Measurements from ENCODE around the gene OSCP1.
"Not testable (repeated sequence)": the region's sequence is repeated elsewhere in the genome, so short reads cannot be mapped to it uniquely, and the experiment has no call there.

Gene OSCP1

GRCh38 chr1:36450270-36450918 is at the start of gene OSCP1:
TSS of gene OSCP1 (minus strand) at chr1:36450451. CDS start at chr1:36450369, 82 bp downstream.
- peak; percentile 88 for DNase-seq

GRCh38 chr1:36497207-36497606 is 47.0 kb upstream of the OSCP1 start:
- no peak for DNase-seq

DNA sequence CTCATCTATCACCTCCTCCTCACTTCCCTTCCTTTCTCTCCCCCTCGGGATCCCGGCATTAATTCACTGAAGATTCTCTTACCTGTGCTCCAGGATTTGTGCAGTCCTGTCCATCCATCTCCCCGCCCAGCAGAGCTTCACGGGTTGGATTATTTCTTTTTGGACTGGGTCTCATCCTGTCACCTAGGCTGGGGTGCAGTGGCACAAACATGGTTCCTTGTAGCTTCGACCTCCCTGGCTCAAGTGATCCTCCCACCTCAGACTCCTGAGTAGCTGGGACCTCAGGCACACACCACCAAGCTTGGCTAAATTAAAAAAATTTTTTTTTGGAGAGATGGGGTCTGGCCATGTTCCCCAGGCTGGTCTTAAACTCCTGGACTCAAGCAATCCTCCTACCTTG is 44.7 kb upstream of the OSCP1 start:
- DNase-seq = no peak

DNA sequence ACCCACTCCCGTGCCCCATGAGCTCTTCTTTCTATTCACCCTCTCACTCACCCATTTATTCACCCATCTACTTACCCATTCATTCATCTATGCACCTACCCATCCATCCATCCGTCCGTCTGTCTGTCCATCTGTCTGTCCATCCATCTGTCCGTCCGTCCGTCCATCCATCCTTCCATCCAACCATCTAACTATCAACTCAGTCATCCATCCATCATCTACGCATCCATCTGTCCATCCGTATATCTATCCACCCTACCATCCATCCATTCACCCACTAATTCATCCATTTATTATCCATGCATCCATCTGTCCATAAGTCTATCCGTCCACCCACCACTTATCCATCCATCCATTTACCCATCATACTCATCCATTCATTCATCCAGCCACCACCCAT is 43.3 kb upstream of the OSCP1 start:
- no peak for DNase-seq

GRCh38 chr1:36492491-36492890 is 42.2 kb upstream of the OSCP1 start:
- no peak for DNase-seq

DNA sequence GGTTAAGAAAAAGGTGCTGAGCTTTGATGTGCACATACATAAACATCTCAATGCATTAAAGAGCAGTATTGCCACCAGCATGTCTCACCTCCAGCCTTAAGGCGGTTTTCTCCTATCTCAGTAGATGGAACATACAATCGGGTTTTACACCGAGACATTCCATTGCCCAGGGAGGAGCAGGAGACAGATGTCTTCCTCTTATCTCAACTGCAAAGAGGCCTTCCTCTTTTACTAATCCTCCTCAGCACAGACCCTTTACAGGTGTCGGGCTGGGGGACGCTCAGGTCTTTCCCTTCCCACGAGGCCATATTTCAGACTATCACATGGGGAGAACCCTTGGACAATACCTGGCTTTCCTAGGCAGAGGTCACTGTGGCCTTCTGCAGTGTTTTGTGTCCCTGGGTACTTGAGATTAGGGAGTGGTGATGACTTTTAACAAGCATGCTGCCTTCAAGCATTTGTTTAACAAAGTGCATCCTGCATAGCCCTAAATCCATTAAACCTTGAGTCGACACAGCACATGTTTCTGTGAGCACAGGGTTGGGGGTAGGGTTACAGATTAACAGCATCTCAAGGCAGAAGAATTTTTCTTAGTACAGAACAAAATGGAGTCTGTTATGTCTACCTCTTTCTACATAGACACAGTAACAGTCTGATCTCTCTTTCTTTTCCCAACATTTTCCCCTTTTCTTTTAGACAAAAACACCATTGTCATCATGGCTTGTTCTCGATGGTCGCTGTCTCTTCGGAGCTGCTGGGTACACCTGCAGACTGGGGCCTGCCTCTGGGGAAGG is 39.2 kb upstream of the OSCP1 start:
- DNase-seq = not testable (repeated sequence)

DNA sequence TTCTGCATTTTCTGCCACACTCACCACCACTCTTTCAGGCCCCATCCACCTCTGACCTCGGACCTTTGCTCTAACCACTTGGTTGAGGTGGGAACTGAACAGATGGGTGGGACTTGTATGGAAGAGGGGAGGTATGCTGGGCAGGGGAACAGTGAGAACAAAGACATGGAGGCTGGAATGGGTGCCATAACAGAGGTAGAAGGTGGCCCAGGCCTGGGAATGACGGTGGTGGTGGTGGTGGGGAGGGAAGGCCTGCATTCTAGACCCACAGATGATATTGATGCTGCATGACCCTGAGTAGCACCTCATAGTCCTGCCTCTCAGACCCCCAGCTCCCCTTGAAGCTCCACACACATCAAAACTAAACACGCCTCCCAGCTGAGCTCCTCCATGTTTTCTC is 37.7 kb upstream of the OSCP1 start:
- no peak for DNase-seq

DNA sequence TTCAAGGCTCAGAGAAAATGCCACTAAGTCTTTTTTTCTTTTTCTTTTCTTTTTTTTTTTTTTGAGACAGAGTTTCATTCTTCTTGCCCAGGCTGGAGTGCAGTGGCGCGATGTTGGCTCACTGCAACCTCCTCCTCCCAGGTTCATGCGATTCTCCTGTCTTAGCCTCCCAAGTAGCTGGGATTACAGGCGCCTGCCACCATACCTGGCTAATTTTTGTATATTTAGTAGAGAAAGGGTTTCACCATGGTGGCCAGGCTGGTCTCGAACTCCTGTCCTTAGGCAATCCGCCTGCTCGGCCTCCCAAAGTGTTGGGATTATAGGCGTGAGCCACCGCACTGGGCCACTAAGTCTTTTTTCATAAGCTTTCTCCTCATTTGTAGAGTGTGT is 37.1 kb upstream of the OSCP1 start:
- DNase-seq = not testable (repeated sequence)

DNA sequence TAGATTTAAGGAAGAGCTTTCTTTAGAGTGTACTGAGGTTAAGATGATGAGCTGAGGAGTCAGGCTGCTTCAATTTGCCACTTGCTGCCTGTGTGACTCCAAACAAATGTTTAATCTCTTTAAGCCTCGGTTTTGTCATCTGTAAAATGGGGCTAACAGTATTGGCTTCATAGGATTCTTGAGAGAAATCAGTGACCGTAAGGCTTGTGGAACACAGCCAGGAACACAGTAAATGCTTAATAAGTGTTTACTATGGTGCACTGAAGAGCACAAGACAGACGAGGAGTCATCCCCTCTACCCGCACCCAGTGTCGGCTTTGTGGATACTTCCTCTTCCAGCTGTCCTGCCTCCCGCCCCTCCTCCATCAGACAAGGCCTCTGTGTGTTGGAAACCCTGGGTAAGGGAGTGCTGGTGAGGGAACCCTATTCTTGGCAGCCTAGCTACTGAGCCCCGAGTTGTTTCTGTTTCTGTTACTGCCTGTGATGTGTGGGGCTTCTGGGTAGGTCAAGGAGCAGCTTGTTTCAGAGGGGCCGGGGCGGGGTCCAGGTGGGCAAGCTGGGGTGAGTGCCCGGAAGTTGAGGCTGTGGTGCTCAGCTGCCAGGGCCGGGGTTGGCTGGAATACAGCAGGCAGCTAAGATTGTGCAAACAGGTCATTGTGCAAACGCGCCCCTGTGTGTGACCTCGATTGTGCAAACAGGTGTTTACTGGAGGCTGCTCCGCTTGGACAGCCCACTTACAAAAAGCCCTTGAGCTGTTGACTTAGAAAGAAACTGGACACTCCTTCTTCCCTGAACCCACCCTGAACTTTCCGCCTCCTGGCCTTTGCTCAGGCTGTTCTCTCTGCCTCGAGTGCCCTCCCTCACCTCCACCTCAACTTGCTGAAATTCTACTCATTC is 36.4 kb upstream of the OSCP1 start:
- no peak for DNase-seq

- DNase-seq = no peak
Observed at GRCh38 chr1:36486093-36486438, 35.8 kb upstream of the OSCP1 start.

- DNase-seq = no peak
Observed at GRCh38 chr1:36484099-36484498, 33.8 kb upstream of the OSCP1 start.

DNA sequence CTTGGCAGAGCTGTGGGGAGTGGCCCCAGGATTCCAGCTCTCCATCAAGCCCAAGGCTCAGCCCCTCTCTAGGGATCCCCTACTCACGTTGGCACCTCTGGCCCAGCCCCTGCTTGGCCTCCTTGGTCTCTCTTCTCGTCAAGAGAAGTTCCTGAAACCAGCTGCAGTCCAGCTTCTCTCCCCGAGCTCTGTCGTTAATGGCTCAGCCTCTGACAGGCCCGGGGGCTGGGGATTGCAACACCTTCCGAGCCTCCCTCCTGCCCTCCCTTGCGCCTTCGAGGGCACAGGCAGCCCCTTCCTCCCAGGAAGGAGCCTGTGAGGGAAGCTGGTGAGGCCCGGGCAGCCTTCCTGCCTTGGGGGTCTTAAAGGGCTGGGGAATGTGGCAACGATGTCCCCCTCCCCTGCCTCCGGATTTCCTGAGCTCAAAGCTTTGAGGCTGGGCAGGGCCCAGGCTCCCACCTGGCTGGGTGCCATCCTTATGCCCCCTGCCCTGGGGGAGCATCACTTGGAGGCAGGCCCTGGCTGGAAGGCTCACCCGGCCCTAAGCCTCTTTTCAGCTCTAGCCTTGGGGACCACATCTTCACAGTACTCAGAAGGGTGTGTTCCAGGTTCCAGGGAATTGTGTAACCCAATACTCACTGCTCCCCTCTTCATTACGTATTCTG is 32.6 kb upstream of the OSCP1 start, which contains the start of gene CSF3R:
TSS of gene CSF3R (minus strand) at position 190 of the 665 bp plus-strand sequence. CDS start 3,417 bp downstream, outside the sequence.
- DNase-seq = no peak

DNA sequence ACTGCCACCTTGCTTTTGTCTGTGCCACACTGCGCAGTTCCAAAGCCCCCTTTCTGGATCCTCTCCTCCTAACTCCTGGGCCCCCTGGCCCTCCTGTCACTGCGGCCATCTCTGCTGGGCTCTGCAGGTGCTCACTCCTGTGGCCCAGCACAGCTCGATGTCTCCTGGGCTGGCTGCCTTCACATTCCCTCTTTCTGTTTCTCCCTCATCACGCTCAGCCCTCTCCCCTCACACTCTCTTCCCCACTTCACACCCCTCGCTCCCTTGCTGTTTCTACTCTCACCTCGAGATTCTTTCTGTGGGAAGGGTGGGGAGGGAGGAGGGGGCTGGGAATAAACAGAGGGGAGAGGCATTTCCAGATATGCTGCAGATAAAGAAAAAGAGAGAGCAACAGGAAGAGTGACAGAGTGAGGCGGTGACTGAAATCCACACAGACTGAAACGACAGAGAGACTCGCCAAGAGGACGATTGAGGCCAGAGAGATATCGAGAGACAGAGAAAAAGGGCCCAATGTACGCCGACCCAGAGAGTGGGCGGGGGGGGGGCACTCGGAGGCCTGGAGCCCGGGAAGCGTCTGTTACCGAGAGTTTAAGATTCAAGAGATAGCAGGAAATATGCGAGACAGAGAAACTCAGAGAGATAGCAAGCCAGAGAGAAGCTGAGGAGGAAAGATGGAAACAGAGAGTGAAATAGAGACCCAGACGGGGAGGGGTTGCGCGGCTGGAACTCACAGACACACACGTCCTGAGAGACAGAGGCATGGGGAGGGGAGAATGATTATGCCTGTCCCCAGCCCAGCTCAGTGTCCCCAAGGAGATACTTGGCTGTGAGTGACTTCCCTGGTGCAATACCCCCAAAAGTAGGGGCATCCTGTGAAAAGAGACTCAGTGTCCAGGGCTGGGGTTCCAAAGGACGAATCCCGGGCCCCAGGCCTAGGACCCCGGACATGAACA is 31.8 kb upstream of the OSCP1 start:
- no peak for DNase-seq

DNA sequence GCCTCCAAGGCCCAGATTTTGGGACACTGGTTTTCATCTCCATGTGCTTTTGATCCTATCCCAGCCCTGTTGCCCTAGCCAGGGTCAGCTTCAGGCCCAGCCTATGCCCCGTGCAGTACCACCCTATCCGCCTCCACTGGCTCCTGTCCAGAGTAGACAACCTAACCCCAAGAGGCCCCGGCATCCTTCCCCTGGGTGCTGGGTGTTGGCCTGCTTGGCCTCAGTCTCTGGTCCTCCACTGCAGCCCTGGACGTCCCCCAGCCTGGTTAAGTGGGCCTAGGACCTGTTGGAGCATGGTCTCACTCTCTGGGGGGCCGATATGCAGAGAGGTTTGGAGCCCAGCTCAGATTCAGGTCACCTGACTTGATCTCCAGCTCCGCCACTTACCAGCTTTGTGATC is 30.8 kb upstream of the OSCP1 start:
- DNase-seq = no peak

- DNase-seq = no peak
Observed at GRCh38 chr1:36480161-36480560, 29.9 kb upstream of the OSCP1 start.

DNA sequence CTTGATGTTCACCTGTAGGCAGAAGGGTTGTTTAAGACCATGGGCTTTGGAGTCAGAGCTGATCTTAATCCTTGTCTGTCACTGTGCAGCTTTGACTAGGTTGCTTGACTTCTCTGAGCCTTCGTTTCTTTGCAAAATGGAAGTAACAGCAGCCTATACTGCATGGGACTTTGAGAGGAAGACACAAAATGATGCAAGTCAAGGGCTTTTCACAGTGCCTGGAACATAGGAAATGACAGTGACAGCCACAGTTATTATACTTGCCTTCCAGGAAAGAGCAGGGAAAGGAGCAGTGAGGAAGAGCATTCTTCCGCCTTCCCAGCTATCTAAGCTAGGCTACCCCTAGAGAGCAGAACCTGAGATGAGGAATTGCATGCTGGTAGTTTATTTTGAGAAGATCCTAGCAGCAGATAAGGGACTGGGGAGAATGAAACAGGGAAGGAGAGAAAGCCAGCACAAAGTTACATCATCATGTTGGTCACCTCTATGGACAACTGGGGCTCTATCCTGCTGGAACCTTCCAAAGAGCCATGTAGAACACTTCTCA is 29.3 kb upstream of the OSCP1 start:
- DNase-seq = no peak

- DNase-seq = not testable (repeated sequence)
Observed at GRCh38 chr1:36477615-36478014, 27.4 kb upstream of the OSCP1 start.

- no peak for DNase-seq
Observed at GRCh38 chr1:36476945-36477344, 26.7 kb upstream of the OSCP1 start.

GRCh38 chr1:36475910-36476604 is 25.8 kb upstream of the OSCP1 start:
- no peak for DNase-seq

DNA sequence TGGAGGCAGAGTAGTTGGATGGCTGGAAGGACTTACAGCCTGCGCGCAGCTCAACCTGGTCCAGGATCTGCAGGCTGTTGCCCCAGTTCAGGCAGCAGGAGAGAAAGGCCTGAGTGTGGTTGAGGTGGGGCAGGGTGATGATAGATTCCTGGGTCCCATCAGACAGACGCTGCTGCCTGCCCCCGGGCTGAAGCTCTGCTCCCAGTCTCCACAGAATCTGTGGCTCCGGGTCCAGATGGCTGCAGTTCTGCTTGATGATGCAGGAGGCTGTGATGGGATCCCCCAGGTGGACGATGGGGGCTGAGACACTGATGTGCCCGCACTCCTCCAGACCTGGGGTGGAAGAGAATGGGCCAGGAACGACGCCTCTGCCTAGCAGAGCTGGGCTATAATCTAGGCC is 25.1 kb upstream of the OSCP1 start:
- DNase-seq = no peak

GRCh38 chr1:36472656-36473055 is 22.4 kb upstream of the OSCP1 start:
- no peak for DNase-seq
